GM18951 (cell line): Measurements from ENCODE around the gene PCDH15.

Experiments used
- POLR2A ChIP-seq: IDR thresholded peaks from 4 replicates; pipeline ENCODE4 v1.6.1; 2011; ENCODE audit warnings: mild to moderate bottlenecking; ENCODE audit not compliant: insufficient read length, insufficient read depth; ENCODE audit errors: extremely low read depth
- in situ Hi-C: fragments of 300-500 bp; cut with MboI; formaldehyde crosslinking; loops from one replicate; pipeline ENCODE4 v1.12.0; 2022; ENCODE audit warnings: low sequenced_read_pairs, mixed read lengths, inconsistent platforms; ENCODE audit not compliant: unreplicated experiment

The PCDH15 gene

GRCh38 chr10:54198051-54198450 is 603.0 kb downstream of the PCDH15 start:
- in situ Hi-C loops: no loop called here
- no peak for TF ChIP-seq POLR2A

GRCh38 chr10:54194806-54195205 is 606.2 kb downstream of the PCDH15 start:
- no peak for TF ChIP-seq POLR2A
- in situ Hi-C loops: no loop called here

GRCh38 chr10:54159924-54160323 is 641.1 kb downstream of the PCDH15 start:
- in situ Hi-C loops: no loop called here
- no peak for TF ChIP-seq POLR2A

GRCh38 chr10:54148508-54148907 is 652.5 kb downstream of the PCDH15 start:
- in situ Hi-C loops: no loop called here
- no peak for TF ChIP-seq POLR2A

- in situ Hi-C loops: no loop called here
- no peak for TF ChIP-seq POLR2A
These were observed 661.1 kb downstream of the PCDH15 start for GRCh38 chr10:54139819-54140428.

GRCh38 chr10:54137396-54137795 is 663.6 kb downstream of the PCDH15 start:
- in situ Hi-C loops: no loop called here

GRCh38 chr10:54133203-54133602 is 667.8 kb downstream of the PCDH15 start:
- TF ChIP-seq POLR2A: no peak
- in situ Hi-C loops: no loop called here

More at GRCh38 chr10:54137396-54137795, 663.6 kb downstream of the PCDH15 start:
- no peak for TF ChIP-seq POLR2A

GRCh38 chr10:54131833-54132232 is 669.2 kb downstream of the PCDH15 start:
- no peak for TF ChIP-seq POLR2A
- in situ Hi-C loops: no loop called here

- no peak for TF ChIP-seq POLR2A
- in situ Hi-C loops: no loop called here
These were observed 670.6 kb downstream of the PCDH15 start for GRCh38 chr10:54130394-54130793.

- in situ Hi-C loops: no loop called here
- TF ChIP-seq POLR2A: no peak
These were observed 675.8 kb downstream of the PCDH15 start for GRCh38 chr10:54125098-54125747.

- no peak for TF ChIP-seq POLR2A
- in situ Hi-C loops: no loop called here
These were observed 676.7 kb downstream of the PCDH15 start for GRCh38 chr10:54124209-54124885.

- in situ Hi-C loops: no loop called here
- no peak for TF ChIP-seq POLR2A
These were observed 680.2 kb downstream of the PCDH15 start for GRCh38 chr10:54120806-54121205.

- TF ChIP-seq POLR2A: no peak
- in situ Hi-C loops: no loop called here
These were observed 692.1 kb downstream of the PCDH15 start for GRCh38 chr10:54108961-54109360.

- in situ Hi-C loops: no loop called here
- TF ChIP-seq POLR2A: no peak
These were observed 704.1 kb downstream of the PCDH15 start for GRCh38 chr10:54096892-54097291.

GRCh38 chr10:54094321-54094720 is 706.7 kb downstream of the PCDH15 start:
- in situ Hi-C loops: no loop called here

More at GRCh38 chr10:54094321-54094720, 706.7 kb downstream of the PCDH15 start:
- TF ChIP-seq POLR2A: no peak
